GM23338 (cell line): ENCODE data around the gene PRDM7. TPM values are rescaled to one million over a fixed set of nuclear protein-coding genes. Genes with fewer than 3 reads are reported as not detected.

Experiments
- ATAC-seq: fragments of 200-7000 bp; cut with Tn5 transposase; 3 replicates; pipeline ENCODE4 v1.9.1; 2020
- DNase-seq: peaks from one replicate; pipeline ENCODE4 v3.0.0-alpha.2; 2015; ENCODE audit warnings: low spot score
- H2AFZ ChIP-seq: fragments of 200-600 bp; sonication (generic); 2 replicates; pipeline ENCODE4 v1.8.0; 2016; ENCODE audit warnings: antibody characterized with exemption, mild to moderate bottlenecking, moderate library complexity
- H3F3A ChIP-seq: fragments of 200-600 bp; sonication (generic); replicated peaks from 2 replicates; pipeline ENCODE4 v1.8.0; 2017; ENCODE audit warnings: antibody characterized with exemption, mixed run types, low read depth
- H3K27ac ChIP-seq: fragments of 200-600 bp; sonication (generic); 2 replicates; pipeline ENCODE4 v1.6.1; 2016; ENCODE audit warnings: low read depth
- H3K27me3 ChIP-seq: fragments of 200-600 bp; sonication (generic); 2 replicates; pipeline ENCODE4 v1.8.0; 2016; ENCODE audit warnings: mild to moderate bottlenecking, mixed run types, moderate library complexity; ENCODE audit not compliant: insufficient read depth
- H3K36me3 ChIP-seq: fragments of 200-600 bp; sonication (generic); 2 replicates; pipeline ENCODE4 v1.8.0; 2016; ENCODE audit warnings: mild to moderate bottlenecking; ENCODE audit not compliant: insufficient read depth
- H3K4me1 ChIP-seq: fragments of 200-600 bp; sonication (generic); 2 replicates; pipeline ENCODE4 v1.8.0; 2016; ENCODE audit warnings: mild to moderate bottlenecking, moderate library complexity; ENCODE audit not compliant: insufficient read depth
- H3K4me2 ChIP-seq: fragments of 200-600 bp; sonication (generic); 2 replicates; pipeline ENCODE4 v1.7.1; 2017; ENCODE audit warnings: mixed run types
- H3K4me3 ChIP-seq: fragments of 200-600 bp; sonication (generic); 2 replicates; pipeline ENCODE4 v1.6.1; 2016; ENCODE audit warnings: mixed run types
- H3K79me2 ChIP-seq: fragments of 200-600 bp; sonication (generic); replicated peaks from 2 replicates; pipeline ENCODE4 v1.8.0; 2017; ENCODE audit warnings: mild to moderate bottlenecking; ENCODE audit not compliant: insufficient read depth
- H3K9me2 ChIP-seq: fragments of 200-600 bp; sonication (generic); 2 replicates; pipeline ENCODE4 v1.8.0; 2017; ENCODE audit not compliant: insufficient read depth
- H4K20me1 ChIP-seq: fragments of 200-600 bp; sonication (generic); replicated peaks from 2 replicates; pipeline ENCODE4 v1.8.0; 2017; ENCODE audit warnings: mild to moderate bottlenecking; ENCODE audit not compliant: insufficient read depth
- H3K27ac Mint-ChIP-seq: 2 replicates; pipeline ENCODE4 v1.8.0; 2020; ENCODE audit warnings: inconsistent platforms, mild to moderate bottlenecking, moderate library complexity, mixed read lengths
- H3K27me3 Mint-ChIP-seq: 3 replicates; pipeline ENCODE4 v1.8.0; 2022; ENCODE audit warnings: low read depth, mild to moderate bottlenecking, moderate library complexity, mixed read lengths, inconsistent platforms; ENCODE audit not compliant: insufficient read depth, poor library complexity
- H3K36me3 Mint-ChIP-seq: 3 replicates; pipeline ENCODE4 v1.8.0; 2021; ENCODE audit warnings: low read depth, mild to moderate bottlenecking, inconsistent platforms, moderate library complexity, mixed read lengths
- H3K4me1 Mint-ChIP-seq: 3 replicates; pipeline ENCODE4 v1.8.0; 2020; ENCODE audit warnings: mild to moderate bottlenecking, inconsistent platforms, mixed read lengths
- H3K4me3 Mint-ChIP-seq: 3 replicates; pipeline ENCODE4 v1.8.0; 2021; ENCODE audit warnings: moderate library complexity, mild to moderate bottlenecking, inconsistent platforms, mixed read lengths
- H3K9me3 Mint-ChIP-seq: 3 replicates; pipeline ENCODE4 v1.8.0; 2020; ENCODE audit warnings: moderate library complexity, mild to moderate bottlenecking, inconsistent platforms, mixed read lengths
- CTCF ChIP-seq, 2 experiments: fragments of 200-600 bp in 1 of 2; sonication (generic) in 1 of 2; conservative IDR thresholded peaks; 2 replicates each; pipeline versions ENCODE4 v1.5.1 to v1.6.1; 2016 to 2017; ENCODE audit warnings: antibody characterized with exemption in 2 of 2, low read depth in 2 of 2, mild to moderate bottlenecking in 2 of 2, moderate library complexity in 1 of 2
- NANOG ChIP-seq: IDR thresholded peaks from 2 replicates; pipeline ENCODE4 v1.6.1; 2016; ENCODE audit warnings: antibody characterized with exemption, borderline replicate concordance
- ZNF462 ChIP-seq: fragments of 250-450 bp; sonication (Bioruptor Pico); IDR thresholded peaks from 2 replicates; pipeline ENCODE4 v1.5.0; 2020; ENCODE audit warnings: mild to moderate bottlenecking, moderate library complexity
- polyA plus RNA-seq: library from polyadenylated mRNA; unstranded; fragments of >200 nt; fragmentation: Nextera tagmentation; extraction: Ambion mirVana; gene quantifications from 2 replicates; pipeline ENCODE4 v1.2.1, GENCODE V29; 2016
- total RNA-seq: library from RNA; depleted of rRNA; stranded (reverse); fragments of >200 nt; shearing (Covaris generic); gene quantifications from 2 replicates; pipeline ENCODE4 v1.2.3, GENCODE V29; 2014

PRDM7 gene
- total and polyA plus RNA-seq, 2 experiments from 2014 or later, result 0.08 TPM; not detected in 1

GRCh38 chr16:90022209-90023077 lies 54.7 kb downstream of the PRDM7 start (continued):
- TF ChIP-seq ZNF462 (CRISPR knock-in tag), result no peak
- TF ChIP-seq NANOG, result no peak
- no peak for TF ChIP-seq CTCF (conservative IDR thresholded peaks at IDR 0.05; ENCODE audit: low read depth in 2 of 2)

- no peaks in the 10 kb centered on the region for H3K9me2 ChIP-seq
- no peaks in the 10 kb centered on the region for H3K36me3 ChIP-seq
- H4K20me1 ChIP-seq, result peaks cover 11% of the 10 kb centered on the region
- peak overlapping the region; percentile 79 for H3K4me3 Mint-ChIP-seq
- H3K4me1 Mint-ChIP-seq, result peaks cover 26% of the 10 kb centered on the region
- H3K4me2 ChIP-seq, result peak overlapping the region; percentile 83
- peak overlapping the region; percentile 93 for H3K27ac ChIP-seq
- peak overlapping the region; percentile 97 for H3K27ac Mint-ChIP-seq
- no peak for ATAC-seq
- H3K36me3 Mint-ChIP-seq, result peaks cover 1% of the 10 kb centered on the region; the same call in 1 of the 3 replicates
- no peaks in the 10 kb centered on the region for H3K27me3 ChIP-seq
- peaks cover 25% of the 10 kb centered on the region for H3K79me2 ChIP-seq
- peaks cover 34% of the 10 kb centered on the region for H3F3A ChIP-seq
- H3K4me3 ChIP-seq, result peak overlapping the region; percentile 60
- peaks cover 31% of the 10 kb centered on the region for H3K4me1 ChIP-seq
- peaks cover 3% of the 10 kb centered on the region; the same call in 1 of the 3 replicates for H3K9me3 Mint-ChIP-seq
- no peak for DNase-seq
- H3K27me3 Mint-ChIP-seq, result peaks cover 16% of the 10 kb centered on the region
- H2AFZ ChIP-seq, result no peak overlapping the region
- TF ChIP-seq ZNF462 (CRISPR knock-in tag), result no peak
Observed at GRCh38 chr16:90020838-90021382, 56.2 kb downstream of the PRDM7 start.
